Measurements from ENCODE around the gene NTM.

GRCh38 chr11:131568318-131568717, 197.9 kb downstream of the NTM start:
- TF ChIP-seq CTCF (IDR thresholded peaks at IDR 0.05) (no peak), POLR2AphosphoS5 (IDR thresholded peaks at IDR 0.05) (no peak), EP300 (IDR thresholded peaks at IDR 0.05) (no peak), POLR2A (IDR thresholded peaks at IDR 0.05) (no peak)
